Measurements from ENCODE around the gene ZCCHC24. TPM values are rescaled to one million over a fixed set of nuclear protein-coding genes. Genes with fewer than 3 reads are reported as not detected.
A peak's percentile ranks its signal among the peaks of the same experiment; 100 is the strongest.

The ZCCHC24 gene
- total RNA-seq, 4 donors from 2014 or later = 2.8 to 39.6 (median 9.3) TPM

- no peak overlapping the region for H3K27ac ChIP-seq
- H3K4me1 ChIP-seq = peaks cover 0 to 34% (median 0%) of the 10 kb centered on the region in 4 donors
- DNase-seq = peak in 1 of 3 donors; percentile 21
Measured at GRCh38 chr10:79418886-79419595, 26.4 kb downstream of the ZCCHC24 start.

GRCh38 chr10:79418274-79418673 lies 27.1 kb downstream of the ZCCHC24 start:
- no peaks in the 10 kb centered on the region for H3K27me3 ChIP-seq
- TF ChIP-seq CTCF (IDR thresholded peaks at IDR 0.05) = no peak
- TF ChIP-seq POLR2A (IDR thresholded peaks at IDR 0.05) = no peak
- H3K4me3 ChIP-seq = no peak overlapping the region
- H3K36me3 ChIP-seq = peaks cover 0 to 8% (median 0%) of the 10 kb centered on the region in 3 donors
- peaks cover 0 to 33% (median 3%) of the 10 kb centered on the region in 4 donors for H3K4me1 ChIP-seq
- no peak overlapping the region for H3K27ac ChIP-seq
- H3K9me3 ChIP-seq = no peaks in the 10 kb centered on the region
- DNase-seq = no peak

More at GRCh38 chr10:79418886-79419595, 26.4 kb downstream of the ZCCHC24 start:
- Histone ChIP-seq H3K27me3 (no peaks in the 10 kb centered on the region), H3K4me3 (no peak overlapping the region), H3K36me3 (peaks cover 0 to 8% (median 0%) of the 10 kb centered on the region in 3 donors), H3K9me3 (no peaks in the 10 kb centered on the region)
- TF ChIP-seq CTCF (IDR thresholded peaks at IDR 0.05) (no peak), POLR2A (IDR thresholded peaks at IDR 0.05) (no peak)

GRCh38 chr10:79417731-79418130 lies 27.7 kb downstream of the ZCCHC24 start:
- no peak overlapping the region for H3K27ac ChIP-seq
- H3K9me3 ChIP-seq = no peaks in the 10 kb centered on the region
- H3K4me3 ChIP-seq = no peak overlapping the region
- DNase-seq = peak in 1 of 3 donors; percentile 27
- TF ChIP-seq POLR2A (IDR thresholded peaks at IDR 0.05) (no peak), CTCF (IDR thresholded peaks at IDR 0.05) (no peak)
- no peaks in the 10 kb centered on the region for H3K27me3 ChIP-seq
- peaks cover 0 to 8% (median 0%) of the 10 kb centered on the region in 3 donors for H3K36me3 ChIP-seq
- peaks cover 0 to 33% (median 4%) of the 10 kb centered on the region in 4 donors for H3K4me1 ChIP-seq

- Histone ChIP-seq H3K4me1 (peaks cover 0 to 32% (median 4%) of the 10 kb centered on the region in 4 donors), H3K36me3 (peaks cover 0 to 8% (median 0%) of the 10 kb centered on the region in 3 donors), H3K9me3 (no peaks in the 10 kb centered on the region), H3K27ac (no peak overlapping the region), H3K4me3 (no peak overlapping the region), H3K27me3 (no peaks in the 10 kb centered on the region)
- DNase-seq = peak in 1 of 3 donors; percentile 27
- TF ChIP-seq CTCF (IDR thresholded peaks at IDR 0.05) (no peak), POLR2A (IDR thresholded peaks at IDR 0.05) (no peak)
Measured at GRCh38 chr10:79417266-79417665, 28.2 kb downstream of the ZCCHC24 start.

GRCh38 chr10:79416578-79417255 lies 28.7 kb downstream of the ZCCHC24 start:
- no peaks in the 10 kb centered on the region for H3K27me3 ChIP-seq
- no peak overlapping the region for H3K4me3 ChIP-seq
- no peaks in the 10 kb centered on the region for H3K9me3 ChIP-seq
- no peak overlapping the region for H3K27ac ChIP-seq
- DNase-seq = peak in 1 of 3 donors; percentile 11
- TF ChIP-seq POLR2A (IDR thresholded peaks at IDR 0.05) = no peak
- TF ChIP-seq CTCF (IDR thresholded peaks at IDR 0.05) = no peak
- H3K4me1 ChIP-seq = peaks cover 0 to 26% (median 4%) of the 10 kb centered on the region in 4 donors
- H3K36me3 ChIP-seq = peaks cover 0 to 8% (median 0%) of the 10 kb centered on the region in 3 donors

All from Peyer's patch (tissue), 4 donors.